ENCODE measurements around the gene P2RY1. TPM values are rescaled to one million over a fixed set of nuclear protein-coding genes. Genes with fewer than 3 reads are reported as not detected.
"Not testable (repeated sequence)": the region's sequence is repeated elsewhere in the genome, so short reads cannot be mapped to it uniquely, and the experiment has no call there.

The P2RY1 gene
- total RNA-seq, 1 donor from 2014 or later = under 0.01 TPM

- no peak for DNase-seq (ENCODE audit: low read depth in 2 of 2)
Measured at GRCh38 chr3:152836269-152836668, 1.3 kb downstream of the P2RY1 start.

- no peak for DNase-seq (ENCODE audit: low read depth in 2 of 2)
Measured at GRCh38 chr3:152839511-152839910, 4.6 kb downstream of the P2RY1 start.

- DNase-seq (ENCODE audit: low read depth in 2 of 2) = no peak
Measured at GRCh38 chr3:152841131-152841530, 6.2 kb downstream of the P2RY1 start.

- no peak for DNase-seq (ENCODE audit: low read depth in 2 of 2)
Measured at GRCh38 chr3:152842413-152842812, 7.5 kb downstream of the P2RY1 start.

- DNase-seq (ENCODE audit: low read depth in 2 of 2) = no peak
Measured at GRCh38 chr3:152843955-152844354, 9.0 kb downstream of the P2RY1 start.

GRCh38 chr3:152846572-152847202, 11.8 kb downstream of the P2RY1 start:
- DNase-seq (ENCODE audit: low read depth in 2 of 2) = not testable (repeated sequence)

- DNase-seq (ENCODE audit: low read depth in 2 of 2) = not testable (repeated sequence)
Measured at GRCh38 chr3:152847599-152847998, 12.7 kb downstream of the P2RY1 start.

GRCh38 chr3:152849996-152850578, 15.2 kb downstream of the P2RY1 start:
- no peak for DNase-seq (ENCODE audit: low read depth in 2 of 2)

- DNase-seq (ENCODE audit: low read depth in 2 of 2) = no peak
Measured at GRCh38 chr3:152853196-152853595, 18.3 kb downstream of the P2RY1 start.

GRCh38 chr3:152857082-152857481, 22.2 kb downstream of the P2RY1 start:
- no peak for DNase-seq (ENCODE audit: low read depth in 2 of 2)

- DNase-seq (ENCODE audit: low read depth in 2 of 2) = no peak
Measured at GRCh38 chr3:152858170-152858800, 23.4 kb downstream of the P2RY1 start.

GRCh38 chr3:152860736-152861135, 25.8 kb downstream of the P2RY1 start:
- DNase-seq (ENCODE audit: low read depth in 2 of 2) = no peak

- DNase-seq (ENCODE audit: low read depth in 2 of 2) = no peak
Measured at GRCh38 chr3:152865668-152866245, 30.8 kb downstream of the P2RY1 start.

GRCh38 chr3:152870027-152870426, 35.1 kb downstream of the P2RY1 start:
- DNase-seq (ENCODE audit: low read depth in 2 of 2) = no peak

- DNase-seq (ENCODE audit: low read depth in 2 of 2) = not testable (repeated sequence)
Measured at GRCh38 chr3:152873314-152873713, 38.4 kb downstream of the P2RY1 start.

- no peak for DNase-seq (ENCODE audit: low read depth in 2 of 2)
Measured at GRCh38 chr3:152874896-152875749, 40.2 kb downstream of the P2RY1 start.

- DNase-seq (ENCODE audit: low read depth in 2 of 2) = no peak
Measured at GRCh38 chr3:152879130-152879789, 44.3 kb downstream of the P2RY1 start.

GRCh38 chr3:152879790-152880174, 44.9 kb downstream of the P2RY1 start:
- DNase-seq (ENCODE audit: low read depth in 2 of 2) = no peak

- DNase-seq (ENCODE audit: low read depth in 2 of 2) = no peak
Measured at GRCh38 chr3:152885076-152885475, 50.1 kb downstream of the P2RY1 start.
